ENCODE data around the gene TRPV4. TPM values are rescaled to one million over a fixed set of nuclear protein-coding genes. Genes with fewer than 3 reads are reported as not detected.

Gene TRPV4
- 1 to 10 TPM; 1.0 to 1.2 TPM for total RNA-seq
- long read RNA-seq = 0 reads

GRCh38 chr12:109833307-109834189 is at the start of gene TRPV4:
TRPV4 (minus strand) TSS chr12:109833398; CDS start chr12:109814796, 18,602 bp downstream.
- ATAC-seq (peak; percentile 64 to 81), DNase-seq (peak; percentile 56)

GRCh38 chr12:109881752-109882151 is 48.6 kb upstream of the TRPV4 start:
- intact Hi-C loops (cut with DNase I) = no loop called here
- DNase-seq (no peak), ATAC-seq (no peak)

More at GRCh38 chr12:109833307-109834189, at the start of gene TRPV4:
- intact Hi-C loops (cut with DNase I) = no loop called here

- DNase-seq (no peak), ATAC-seq (no peak)
- intact Hi-C loops (cut with DNase I) = no loop called here
Measured at GRCh38 chr12:109880938-109881337, 47.7 kb upstream of the TRPV4 start.

- ATAC-seq (peak; percentile 97 to 99), DNase-seq (peak; percentile 87)
- intact Hi-C loops (cut with DNase I) = no loop called here
Measured at GRCh38 chr12:109880043-109880931, 47.1 kb upstream of the TRPV4 start, which contains the start of gene GLTP. GLTP (minus strand) TSS chr12:109880541; CDS start chr12:109880374, 167 bp downstream.

GRCh38 chr12:109879351-109880042 is 46.3 kb upstream of the TRPV4 start:
- DNase-seq (no peak), ATAC-seq (peak in 1 of 2 donors; percentile 8)

GRCh38 chr12:109878749-109879148 is 45.6 kb upstream of the TRPV4 start:
- no peak for ATAC-seq
- intact Hi-C loops (cut with DNase I) = loop anchor here (2.0 to 10.0 kb wide), 2 partner anchors 74 kb away; no protein-coding TSS in a partner anchor

More at GRCh38 chr12:109879351-109880042, 46.3 kb upstream of the TRPV4 start:
- intact Hi-C loops (cut with DNase I) = loop anchor here (2.0 to 10.0 kb wide), 2 partner anchors 75 kb away; no protein-coding TSS in a partner anchor

GRCh38 chr12:109878247-109878625 is 45.0 kb upstream of the TRPV4 start:
- intact Hi-C loops (cut with DNase I) = loop anchor here (2.0 to 10.0 kb wide), 2 partner anchors 73 kb away; no protein-coding TSS in a partner anchor

More at GRCh38 chr12:109878749-109879148, 45.6 kb upstream of the TRPV4 start:
- DNase-seq = no peak

GRCh38 chr12:109877504-109878246 is 44.5 kb upstream of the TRPV4 start:
- no peak for ATAC-seq
- no peak for DNase-seq
- intact Hi-C loops (cut with DNase I) = loop anchor here (2.0 to 10.0 kb wide), 2 partner anchors 73 kb away; no protein-coding TSS in a partner anchor

More at GRCh38 chr12:109878247-109878625, 45.0 kb upstream of the TRPV4 start:
- ATAC-seq (no peak), DNase-seq (no peak)

- intact Hi-C loops (cut with DNase I) = loop anchor here in 1 of 2 donors (10.0 kb wide), 1 partner anchor 72 kb away; no protein-coding TSS in a partner anchor
- DNase-seq (no peak), ATAC-seq (no peak)
Measured at GRCh38 chr12:109876406-109876805, 43.2 kb upstream of the TRPV4 start.

GRCh38 chr12:109875572-109876131 is 42.5 kb upstream of the TRPV4 start:
- no peak for ATAC-seq
- intact Hi-C loops (cut with DNase I) = loop anchor here in 1 of 2 donors (10.0 kb wide), 1 partner anchor 71 kb away; no protein-coding TSS in a partner anchor
- DNase-seq = no peak

- ATAC-seq (no peak), DNase-seq (no peak)
- intact Hi-C loops (cut with DNase I) = loop anchor here in 1 of 2 donors (10.0 kb wide), 1 partner anchor 69 kb away; no protein-coding TSS in a partner anchor
Measured at GRCh38 chr12:109873653-109874052, 40.5 kb upstream of the TRPV4 start.

GRCh38 chr12:109871668-109872314 is 38.6 kb upstream of the TRPV4 start:
- intact Hi-C loops (cut with DNase I) = loop anchor here in 1 of 2 donors (10.0 kb wide), 1 partner anchor 67 kb away; no protein-coding TSS in a partner anchor

GRCh38 chr12:109870648-109871047 is 37.5 kb upstream of the TRPV4 start:
- intact Hi-C loops (cut with DNase I) = loop anchor here in 1 of 2 donors (10.0 kb wide), 1 partner anchor 66 kb away; no protein-coding TSS in a partner anchor
- DNase-seq = no peak
- peak in 1 of 2 donors; percentile 26 for ATAC-seq

More at GRCh38 chr12:109871668-109872314, 38.6 kb upstream of the TRPV4 start:
- no peak for DNase-seq
- ATAC-seq = no peak

GRCh38 chr12:109868182-109869051 is 35.2 kb upstream of the TRPV4 start:
- ATAC-seq = no peak
- no peak for DNase-seq
- intact Hi-C loops (cut with DNase I) = no loop called here

- intact Hi-C loops (cut with DNase I) = no loop called here
- ATAC-seq (no peak), DNase-seq (no peak)
Measured at GRCh38 chr12:109864916-109865315, 31.7 kb upstream of the TRPV4 start.
